ENCODE data around the gene CNGA2.

CNGA2 gene

DNA sequence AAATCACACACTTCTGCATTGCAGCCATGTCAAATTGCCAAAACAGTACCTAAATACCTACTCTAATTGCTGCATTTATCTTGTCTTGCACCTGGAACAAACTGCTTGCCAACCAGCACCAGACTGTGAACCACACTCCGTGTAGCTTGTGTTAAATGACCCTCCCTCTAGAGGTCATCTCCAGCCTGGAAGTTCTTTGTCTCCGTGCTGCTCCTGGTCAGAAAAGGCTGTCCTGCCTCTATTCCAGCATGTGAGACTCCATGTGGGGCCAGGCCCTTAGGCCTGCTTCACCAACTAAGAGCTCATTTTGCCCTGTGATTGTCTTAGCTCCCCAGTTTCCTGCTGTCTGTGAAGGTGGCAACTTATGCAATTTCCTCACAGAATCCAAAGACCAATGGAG is 28.3 kb downstream of the CNGA2 start:
- no peak overlapping the region for H3K4me3 ChIP-seq (ENCODE audit: low read depth, low read length)
- no peaks in the 10 kb centered on the region for H3K36me3 ChIP-seq
- H3K9me3 ChIP-seq, result no peaks in the 10 kb centered on the region
- no peaks in the 10 kb centered on the region for H3K4me1 ChIP-seq
- DNase-seq, result no peak
- TF ChIP-seq, protein P1, sequence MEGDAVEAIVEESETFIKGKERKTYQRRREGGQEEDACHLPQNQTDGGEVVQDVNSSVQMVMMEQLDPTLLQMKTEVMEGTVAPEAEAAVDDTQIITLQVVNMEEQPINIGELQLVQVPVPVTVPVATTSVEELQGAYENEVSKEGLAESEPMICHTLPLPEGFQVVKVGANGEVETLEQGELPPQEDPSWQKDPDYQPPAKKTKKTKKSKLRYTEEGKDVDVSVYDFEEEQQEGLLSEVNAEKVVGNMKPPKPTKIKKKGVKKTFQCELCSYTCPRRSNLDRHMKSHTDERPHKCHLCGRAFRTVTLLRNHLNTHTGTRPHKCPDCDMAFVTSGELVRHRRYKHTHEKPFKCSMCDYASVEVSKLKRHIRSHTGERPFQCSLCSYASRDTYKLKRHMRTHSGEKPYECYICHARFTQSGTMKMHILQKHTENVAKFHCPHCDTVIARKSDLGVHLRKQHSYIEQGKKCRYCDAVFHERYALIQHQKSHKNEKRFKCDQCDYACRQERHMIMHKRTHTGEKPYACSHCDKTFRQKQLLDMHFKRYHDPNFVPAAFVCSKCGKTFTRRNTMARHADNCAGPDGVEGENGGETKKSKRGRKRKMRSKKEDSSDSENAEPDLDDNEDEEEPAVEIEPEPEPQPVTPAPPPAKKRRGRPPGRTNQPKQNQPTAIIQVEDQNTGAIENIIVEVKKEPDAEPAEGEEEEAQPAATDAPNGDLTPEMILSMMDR (IDR thresholded peaks at IDR 0.05; ENCODE audit: low read depth, low read length), result no peak
- H3K27me3 ChIP-seq, result no peaks in the 10 kb centered on the region

DNA sequence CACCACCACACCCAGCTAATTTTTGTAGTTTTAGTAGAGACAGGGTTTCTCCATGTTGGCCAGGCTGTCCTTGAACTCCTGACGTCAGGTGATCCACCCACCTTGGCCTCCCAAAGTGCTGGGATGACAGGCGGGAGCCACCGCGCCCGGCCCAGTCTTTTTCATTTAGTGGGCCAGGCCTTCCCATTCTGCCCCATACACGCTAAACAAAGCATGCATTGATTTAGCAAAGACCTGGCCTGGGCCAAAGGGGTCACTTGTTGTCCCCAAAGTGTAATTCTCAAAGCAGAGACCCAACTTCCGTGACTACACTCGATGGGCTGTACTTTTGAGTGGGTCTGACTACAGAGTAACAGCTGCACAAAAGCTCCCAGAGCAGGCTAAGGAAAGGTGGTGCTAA is 29.2 kb downstream of the CNGA2 start:
- H3K4me1 ChIP-seq, result no peaks in the 10 kb centered on the region
- no peak overlapping the region for H3K4me3 ChIP-seq (ENCODE audit: low read depth, low read length)
- H3K27me3 ChIP-seq, result no peaks in the 10 kb centered on the region
- DNase-seq, result no peak
- no peaks in the 10 kb centered on the region for H3K36me3 ChIP-seq
- H3K9me3 ChIP-seq, result no peaks in the 10 kb centered on the region
- TF ChIP-seq, protein P1 (IDR thresholded peaks at IDR 0.05; ENCODE audit: low read depth, low read length), result no peak

DNA sequence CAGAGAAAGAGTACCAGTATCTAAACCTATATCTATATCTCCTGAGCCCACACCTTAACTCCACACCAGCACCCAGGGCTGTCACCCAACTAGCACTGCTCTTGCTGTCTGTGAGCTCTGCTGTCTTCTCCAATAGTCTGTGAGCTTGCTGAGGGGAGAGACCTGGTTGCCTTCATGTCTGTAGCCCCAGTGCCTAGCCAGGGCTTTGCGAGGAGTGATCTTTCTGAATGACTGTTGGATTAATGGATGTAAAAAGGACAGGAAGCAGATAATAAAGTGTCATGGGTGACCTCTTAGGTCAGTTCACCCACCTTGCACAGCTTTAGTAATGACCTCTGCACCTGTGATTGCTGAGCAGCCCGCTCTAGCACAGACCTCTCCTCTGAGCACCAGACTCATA is 30.5 kb downstream of the CNGA2 start:
- Histone ChIP-seq H3K36me3 (no peaks in the 10 kb centered on the region), H3K4me3 (ENCODE audit: low read depth, low read length) (no peak overlapping the region), H3K9me3 (no peaks in the 10 kb centered on the region), H3K4me1 (no peaks in the 10 kb centered on the region), H3K27me3 (no peaks in the 10 kb centered on the region)
- TF ChIP-seq, protein P1 (IDR thresholded peaks at IDR 0.05; ENCODE audit: low read depth, low read length), result no peak
- no peak for DNase-seq

DNA sequence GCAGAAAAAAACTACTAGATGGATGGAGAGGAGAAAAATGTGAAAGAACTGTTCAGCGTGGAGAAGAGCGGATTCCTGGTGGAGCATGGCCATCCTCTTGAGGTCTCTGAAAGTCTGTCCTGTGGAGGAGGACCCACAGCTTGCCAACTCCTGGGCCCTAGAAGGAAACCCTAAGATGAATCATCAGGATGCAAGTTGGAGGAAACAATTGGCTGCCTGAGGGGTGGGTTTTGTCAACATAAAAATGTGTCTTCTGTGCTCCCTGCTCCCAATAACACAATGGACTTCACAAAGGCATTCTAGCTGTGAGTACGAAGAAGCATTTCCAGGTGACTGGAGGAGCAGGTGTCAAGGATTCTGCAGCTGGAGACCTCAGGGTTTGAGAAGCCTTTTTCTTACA is 37.2 kb downstream of the CNGA2 start:
- Histone ChIP-seq H3K4me3 (ENCODE audit: low read depth, low read length) (no peak overlapping the region), H3K27me3 (no peaks in the 10 kb centered on the region), H3K36me3 (no peaks in the 10 kb centered on the region), H3K4me1 (no peaks in the 10 kb centered on the region), H3K9me3 (no peaks in the 10 kb centered on the region)
- DNase-seq, result no peak
- TF ChIP-seq, protein P1 (IDR thresholded peaks at IDR 0.05; ENCODE audit: low read depth, low read length), result no peak

DNA sequence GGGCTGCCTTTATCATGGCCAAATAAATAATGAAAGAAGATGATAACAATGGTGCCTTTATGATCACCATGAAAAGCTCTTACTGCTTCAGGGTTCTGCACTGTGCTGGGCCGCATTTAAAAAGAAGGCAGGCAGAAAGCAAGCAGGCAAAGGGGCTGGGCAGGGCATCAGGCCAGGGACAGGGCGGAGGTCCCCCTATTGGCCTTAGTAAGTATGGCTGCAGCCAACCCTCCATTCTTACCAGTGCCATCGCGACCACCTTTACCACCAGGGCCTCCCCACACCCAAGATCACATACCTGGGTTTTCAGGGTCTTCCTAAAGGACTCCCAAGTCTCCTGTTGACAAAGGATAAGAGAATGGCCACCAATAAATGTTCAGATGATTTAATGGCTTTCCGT is 38.9 kb downstream of the CNGA2 start:
- H3K27me3 ChIP-seq, result no peaks in the 10 kb centered on the region
- H3K36me3 ChIP-seq, result no peaks in the 10 kb centered on the region
- TF ChIP-seq, protein P1 (IDR thresholded peaks at IDR 0.05; ENCODE audit: low read depth, low read length), result no peak
- no peaks in the 10 kb centered on the region for H3K4me1 ChIP-seq
- no peak overlapping the region for H3K4me3 ChIP-seq (ENCODE audit: low read depth, low read length)
- no peak for DNase-seq
- no peaks in the 10 kb centered on the region for H3K9me3 ChIP-seq

DNA sequence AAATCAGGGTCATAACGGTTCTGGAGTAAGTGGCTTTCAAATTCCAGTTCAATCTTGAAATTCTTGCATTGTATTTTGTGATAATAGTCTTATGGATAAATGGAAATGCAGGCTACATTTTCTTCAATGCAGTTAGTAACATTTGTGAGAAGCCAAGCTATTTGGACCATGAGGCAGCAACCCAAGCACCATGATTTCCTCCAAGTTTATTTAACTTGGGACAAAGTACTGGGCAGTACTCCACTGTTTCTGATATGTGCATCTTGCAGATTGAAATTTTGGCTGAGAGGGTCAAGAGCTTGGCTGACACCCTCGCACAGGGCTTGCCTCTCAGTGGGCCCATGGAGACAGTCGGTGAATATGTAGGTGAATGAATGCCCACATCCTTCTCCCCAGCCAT is 39.9 kb downstream of the CNGA2 start:
- Histone ChIP-seq H3K27me3 (no peaks in the 10 kb centered on the region), H3K36me3 (no peaks in the 10 kb centered on the region), H3K4me3 (ENCODE audit: low read depth, low read length) (no peak overlapping the region), H3K4me1 (no peaks in the 10 kb centered on the region), H3K9me3 (no peaks in the 10 kb centered on the region)
- no peak for DNase-seq
- TF ChIP-seq, protein P1 (IDR thresholded peaks at IDR 0.05; ENCODE audit: low read depth, low read length), result no peak
